MM.1S (cell line): Measurements from ENCODE around the gene NDRG4.

ENCODE experiments used
- CTCF ChIP-seq: fragments of 300-600 bp; sonication (generic); IDR thresholded peaks from 2 replicates; pipeline ENCODE4 v1.5.1; 2016; ENCODE audit warnings: antibody characterized with exemption, low read length, mixed read lengths
- EZH2 ChIP-seq: fragments of 300-600 bp; sonication (generic); optimal IDR thresholded peaks from 2 replicates; pipeline ENCODE3; 2017; ENCODE audit warnings: low read depth, mild to moderate bottlenecking, antibody characterized with exemption, low read length, mixed read lengths
- EZH2phosphoT487 ChIP-seq: fragments of 300-600 bp; sonication (generic); IDR thresholded peaks from 2 replicates; pipeline ENCODE4 v1.6.1; 2018; ENCODE audit warnings: antibody characterized with exemption, low read length

GRCh38 chr16:58509256-58510096 is 9.5 kb downstream of the NDRG4 start:
- TF ChIP-seq CTCF (no peak), EZH2 (no peak), EZH2phosphoT487 (no peak)
